HCT116 (cell line): ENCODE results near the gene LAMA1. TPM values are rescaled to one million over a fixed set of nuclear protein-coding genes. Genes with fewer than 3 reads are reported as not detected.

Source experiments
- ATAC-seq: fragments of 200-7000 bp; cut with Tn5 transposase; 2 replicates; pipeline ENCODE4 v1.9.1; 2020; ENCODE audit warnings: mild to moderate bottlenecking, moderate library complexity
- BruUV-seq: library from RNA; stranded (reverse); fragments of 400-500 nt; replicated peaks from 2 replicates; lab custom pipeline; 2021; lab: Mats Ljungman, UMichigan
- CTCF ChIA-PET: fragments of 300-600 bp; sonication (Branson Sonifier 250); formaldehyde crosslinking; loops from one replicate; lab custom pipeline; 2021; ENCODE audit warnings: antibody characterized with exemption; lab: Charles Lee
- POLR2A ChIA-PET: fragments of 300-600, 350-600 bp; sonication (Branson Sonifier 250); formaldehyde crosslinking; loops from one replicate; lab custom pipeline; 2021; ENCODE audit warnings: antibody characterized with exemption; lab: Charles Lee
- RAD21 ChIA-PET, 2 experiments: fragments of 300-600 bp; sonication (Branson Sonifier 250); formaldehyde crosslinking; loops; one replicate each; lab custom pipeline; 2023; ENCODE audit warnings: low total read pairs in 2 of 2; ENCODE audit not compliant: uncharacterized antibody in 2 of 2, unreplicated experiment in 2 of 2, low non-redundant PET in 1 of 2; lab: Charles Lee
- DNase-seq: peaks from one replicate; pipeline ENCODE4 v3.0.0-alpha.2; 2010; ENCODE audit warnings: low read depth, low spot score
- H2AFZ ChIP-seq: fragments of 200-600 bp; shearing (Covaris generic), sonication (generic); 2 replicates; pipeline ENCODE4 v1.6.1; 2017; ENCODE audit warnings: low read depth, mixed run types, mixed read lengths, antibody characterized with exemption, low read length; ENCODE audit not compliant: poor library complexity, severe bottlenecking
- H3K27ac ChIP-seq: 2 replicates; pipeline ENCODE4 v1.5.1; 2012; ENCODE audit warnings: low read depth, low read length
- H3K27me3 ChIP-seq: fragments of 200-600 bp; sonication (generic); 2 replicates; pipeline ENCODE4 v1.6.1; 2016; ENCODE audit warnings: mixed run types, low read length, mixed read lengths; ENCODE audit not compliant: insufficient read depth
- H3K36me3 ChIP-seq, 2 experiments: fragments of 200-500 bp in 1 of 2; fragments of 200-600 bp in 1 of 2; sonication (Bioruptor generic) in 1 of 2; sonication (generic) in 1 of 2; 2 replicates each; pipeline versions ENCODE4 v1.5.1 to v1.6.1; 2014 to 2016; ENCODE audit warnings: low read length in 2 of 2, inconsistent platforms in 1 of 2, mixed read lengths in 1 of 2, mixed run types in 1 of 2; ENCODE audit not compliant: insufficient read depth in 2 of 2, control insufficient read depth in 1 of 2
- H3K4me1 ChIP-seq, 2 experiments: fragments of 200-600 bp in 1 of 2; sonication (generic) in 1 of 2; 2 replicates each; pipeline versions ENCODE4 v1.5.1 to v1.6.1; 2012 to 2017; ENCODE audit warnings: low read length in 2 of 2, inconsistent platforms in 1 of 2, mild to moderate bottlenecking in 1 of 2, mixed read lengths in 1 of 2, mixed run types in 1 of 2, moderate library complexity in 1 of 2; ENCODE audit not compliant: insufficient read depth in 2 of 2, control insufficient read depth in 1 of 2
- H3K4me2 ChIP-seq: fragments of 200-600 bp; sonication (generic); 2 replicates; pipeline ENCODE4 v1.6.1; 2017; ENCODE audit warnings: mixed run types, low read length, mixed read lengths
- H3K4me3 ChIP-seq, 2 experiments: fragments of 200-600 bp in 1 of 2; sonication (generic) in 1 of 2; replicated peaks in 1 of 2; 2 replicates each; pipeline ENCODE4 v1.5.1; 2011 to 2016; ENCODE audit warnings: low read length in 2 of 2, control low read depth in 1 of 2, low read depth in 1 of 2, mild to moderate bottlenecking in 1 of 2, mixed read lengths in 1 of 2, mixed run types in 1 of 2
- H3K79me2 ChIP-seq: fragments of 200-600 bp; sonication (generic); 2 replicates; pipeline ENCODE4 v1.6.1; 2017; ENCODE audit warnings: mild to moderate bottlenecking, mixed run types, low read length, moderate library complexity, mixed read lengths; ENCODE audit not compliant: insufficient read depth
- H3K9ac ChIP-seq: fragments of 200-600 bp; sonication (generic); 2 replicates; pipeline ENCODE4 v1.6.1; 2016; ENCODE audit warnings: low read length, mixed read lengths
- H3K9me2 ChIP-seq: fragments of 200-600 bp; sonication (generic), shearing (Covaris generic); 2 replicates; pipeline ENCODE4 v1.6.1; 2017; ENCODE audit warnings: mixed run types, mild to moderate bottlenecking, moderate library complexity; ENCODE audit not compliant: insufficient read depth
- H3K9me3 ChIP-seq, 2 experiments: fragments of 200-500 bp in 1 of 2; fragments of 200-600 bp in 1 of 2; sonication (Bioruptor generic) in 1 of 2; sonication (generic) in 1 of 2; 2 replicates each; pipeline ENCODE4 v1.6.1; 2014 to 2017; ENCODE audit warnings: low read length in 2 of 2, mixed read lengths in 2 of 2, inconsistent platforms in 1 of 2, low read depth in 1 of 2, mild to moderate bottlenecking in 1 of 2, mixed run types in 1 of 2, moderate library complexity in 1 of 2; ENCODE audit not compliant: control insufficient read depth in 1 of 2, insufficient read depth in 1 of 2
- H4K20me1 ChIP-seq: fragments of 200-600 bp; sonication (generic), shearing (Covaris generic); 2 replicates; pipeline ENCODE4 v1.6.1; 2017; ENCODE audit warnings: mixed run types, mild to moderate bottlenecking, moderate library complexity; ENCODE audit not compliant: insufficient read depth
- CEBPB ChIP-seq: IDR thresholded peaks from 2 replicates; pipeline ENCODE4 v1.6.1; 2012; ENCODE audit warnings: low read depth
- EZH2phosphoT487 ChIP-seq: fragments of 200-600 bp; IDR thresholded peaks from 2 replicates; pipeline ENCODE4 v1.6.1; 2018; ENCODE audit warnings: antibody characterized with exemption, borderline replicate concordance
- FOSL1 ChIP-seq: IDR thresholded peaks from 2 replicates; pipeline ENCODE4 v1.6.1; 2012; ENCODE audit warnings: low read depth
- POLR2AphosphoS5 ChIP-seq: IDR thresholded peaks from 2 replicates; pipeline ENCODE4 v1.6.1; 2011; ENCODE audit warnings: mild to moderate bottlenecking, low read depth, low read length, moderate library complexity
- TCF7L2 ChIP-seq: IDR thresholded peaks from 2 replicates; pipeline ENCODE4 v1.7.0; 2011; ENCODE audit warnings: borderline replicate concordance, inconsistent platforms; ENCODE audit not compliant: insufficient read depth, insufficient read length; ENCODE audit errors: extremely low read depth
- ZBTB33 ChIP-seq: IDR thresholded peaks from 2 replicates; pipeline ENCODE4 v1.6.1; 2011; ENCODE audit warnings: mild to moderate bottlenecking, low read length, moderate library complexity; ENCODE audit not compliant: insufficient replicate concordance; ENCODE audit errors: extremely low read depth
- ZFX ChIP-seq: fragments of 450-650 bp; IDR thresholded peaks from 2 replicates; pipeline ENCODE4 v1.6.1; 2017
- intact Hi-C: fragments of 100-400 bp; cut with micrococcal nuclease; formaldehyde crosslinking; loops from 2 replicates; pipeline ENCODE4 v1.10.0; 2022
- total RNA-seq: library from RNA; stranded (reverse); gene quantifications from one replicate; pipeline ENCODE4 v1.2.1, GENCODE V29; 2021; ENCODE audit not compliant: unreplicated experiment

LAMA1 gene
- total RNA-seq, 1 experiment from 2014 or later: 0.05 TPM

GRCh38 chr18:6948281-6949055 is 169.1 kb downstream of the LAMA1 start:
- Histone ChIP-seq H3K9ac (no peak overlapping the region), H3K27me3 (no peaks in the 10 kb centered on the region), H3K36me3 (no peaks in the 10 kb centered on the region), H3K4me1 (no peaks in the 10 kb centered on the region), H3K4me3 (no peak overlapping the region), H3K79me2 (no peaks in the 10 kb centered on the region), H3K4me2 (no peak overlapping the region), H3K9me3 (peaks cover 0 to 14% of the 10 kb centered on the region in 2 experiments; a peak in 2 of 4 replicates), H3K9me2 (no peaks in the 10 kb centered on the region), H4K20me1 (no peaks in the 10 kb centered on the region), H2AFZ (no peak overlapping the region), H3K27ac (no peak overlapping the region)
- ATAC-seq (no peak), DNase-seq (no peak)
- TF ChIP-seq ZFX: no peak
- no peak for TF ChIP-seq FOSL1
- no peak for TF ChIP-seq CEBPB
- TF ChIP-seq TCF7L2: no peak
- TF ChIP-seq ZBTB33: no peak
- TF ChIP-seq POLR2AphosphoS5: no peak
- no peak for TF ChIP-seq EZH2phosphoT487
- BruUV-seq: no TSS peak
- POLR2A ChIA-PET: no interaction called here
- CTCF ChIA-PET: no interaction called here
- RAD21 ChIA-PET: no interaction called here
- intact Hi-C loops: no loop called here
